EH (cell line): ENCODE measurements around the gene SELENOT.
A peak's percentile ranks its signal among the peaks of the same experiment; 100 is the strongest.

Experiments
- DNase-seq: peaks from one replicate; pipeline ENCODE4 v3.0.0-alpha.2; 2015; ENCODE audit warnings: low read depth

Gene SELENOT

GRCh38 chr3:150607267-150608065, 4.3 kb downstream of the SELENOT start:
- DNase-seq, result no peak

GRCh38 chr3:150609988-150610387, 6.9 kb downstream of the SELENOT start:
- DNase-seq, result no peak

DNA sequence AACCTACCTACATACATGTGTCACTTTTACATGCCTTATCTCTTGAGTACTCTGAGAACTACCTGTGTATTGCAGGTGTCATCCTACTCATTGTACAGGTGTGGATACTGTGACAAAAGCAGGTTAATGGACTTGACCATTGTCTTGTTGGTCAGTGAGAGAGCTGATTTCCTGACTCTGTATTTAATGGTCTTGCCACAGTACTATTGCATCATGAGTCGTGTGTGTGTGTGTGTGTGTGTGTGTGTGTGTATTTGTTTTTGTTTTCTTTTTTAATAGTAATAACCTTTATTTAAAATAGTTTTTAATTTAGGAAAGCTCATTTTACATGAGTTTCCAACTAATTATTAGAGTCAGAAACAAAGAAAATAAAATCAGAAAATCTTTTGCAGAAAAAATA, 7.7 kb downstream of the SELENOT start:
- no peak for DNase-seq

DNA sequence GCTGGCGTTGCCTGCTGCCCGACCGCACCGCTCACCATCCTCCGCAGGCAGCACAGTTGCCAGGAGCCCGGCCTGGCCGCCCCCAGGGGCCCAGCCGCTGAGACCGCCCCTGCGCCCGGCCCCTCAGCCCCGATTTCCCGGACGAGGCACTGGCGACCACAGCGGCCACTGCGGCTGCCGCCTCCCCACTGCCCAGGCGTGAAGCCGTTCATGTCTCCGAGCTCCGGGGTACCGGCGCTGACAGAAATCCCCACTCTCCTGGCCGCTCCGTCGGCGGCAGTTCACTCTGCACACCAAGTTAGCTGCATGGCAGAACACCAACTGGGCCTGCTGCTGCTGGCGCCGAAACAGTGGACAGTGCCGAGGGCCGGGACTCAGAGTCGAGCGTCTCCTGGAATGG, 8.5 kb downstream of the SELENOT start:
- DNase-seq, result no peak

GRCh38 chr3:150612494-150612893, 9.4 kb downstream of the SELENOT start:
- no peak for DNase-seq

DNA sequence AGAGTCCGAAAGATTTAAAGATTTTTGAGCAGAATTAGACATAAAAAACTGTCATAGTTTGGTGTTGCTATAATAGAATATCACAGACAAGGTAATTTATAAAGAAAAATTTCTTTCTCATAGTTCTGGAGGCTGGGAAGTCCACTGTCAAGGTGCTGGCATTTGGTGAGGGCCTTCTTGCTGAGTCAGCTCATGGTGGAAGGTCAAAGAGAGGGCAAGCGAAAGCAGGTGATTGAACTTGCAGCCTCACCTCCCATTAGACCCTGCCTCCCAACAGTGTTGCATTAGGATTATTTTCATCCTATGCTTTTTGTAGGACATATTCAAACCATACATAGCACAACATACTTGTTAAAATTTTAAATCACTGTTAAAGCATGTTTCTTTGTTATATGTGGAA, 9.9 kb downstream of the SELENOT start:
- no peak for DNase-seq

- no peak for DNase-seq
These were observed 10.8 kb downstream of the SELENOT start for GRCh38 chr3:150613709-150614480.

GRCh38 chr3:150620002-150620689, 17.0 kb downstream of the SELENOT start:
- DNase-seq, result no peak

DNA sequence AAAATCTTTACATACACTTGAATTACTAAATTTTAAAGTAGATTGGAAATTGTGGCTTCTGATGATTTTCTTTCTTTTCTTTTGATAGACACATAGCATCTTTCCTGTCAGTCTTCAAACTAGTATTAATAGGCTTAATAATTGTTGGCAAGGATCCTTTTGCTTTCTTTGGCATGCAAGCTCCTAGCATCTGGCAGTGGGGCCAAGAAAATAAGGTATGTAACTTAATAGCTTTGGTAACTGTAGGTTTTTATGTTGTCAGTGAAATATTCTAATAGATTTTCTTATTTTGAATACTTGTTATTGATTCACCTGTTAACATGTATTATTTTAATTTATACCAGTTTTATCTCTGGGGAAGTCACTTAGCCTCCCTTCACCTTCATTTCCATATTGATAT, 19.8 kb downstream of the SELENOT start:
- peak; percentile 11 for DNase-seq

DNA sequence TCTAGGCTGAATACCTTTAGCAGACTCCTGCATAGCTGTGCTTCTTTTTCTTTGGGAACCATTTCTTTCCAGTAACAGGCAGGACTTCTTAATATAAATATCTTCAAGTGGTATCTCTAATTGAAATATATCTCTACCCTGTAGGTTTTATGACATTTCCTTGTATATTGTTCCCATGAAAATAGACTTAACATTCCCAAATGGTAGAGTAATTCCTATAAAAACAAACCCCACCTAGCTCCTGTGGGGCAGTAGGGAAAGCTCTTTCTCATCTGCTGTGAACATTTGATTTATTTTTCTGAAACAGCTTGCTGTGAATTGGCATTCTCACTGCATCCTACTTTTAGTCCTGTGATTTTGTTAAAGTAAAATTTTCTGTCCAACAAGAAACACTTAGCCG, 20.8 kb downstream of the SELENOT start:
- DNase-seq, result peak; percentile 59

DNA sequence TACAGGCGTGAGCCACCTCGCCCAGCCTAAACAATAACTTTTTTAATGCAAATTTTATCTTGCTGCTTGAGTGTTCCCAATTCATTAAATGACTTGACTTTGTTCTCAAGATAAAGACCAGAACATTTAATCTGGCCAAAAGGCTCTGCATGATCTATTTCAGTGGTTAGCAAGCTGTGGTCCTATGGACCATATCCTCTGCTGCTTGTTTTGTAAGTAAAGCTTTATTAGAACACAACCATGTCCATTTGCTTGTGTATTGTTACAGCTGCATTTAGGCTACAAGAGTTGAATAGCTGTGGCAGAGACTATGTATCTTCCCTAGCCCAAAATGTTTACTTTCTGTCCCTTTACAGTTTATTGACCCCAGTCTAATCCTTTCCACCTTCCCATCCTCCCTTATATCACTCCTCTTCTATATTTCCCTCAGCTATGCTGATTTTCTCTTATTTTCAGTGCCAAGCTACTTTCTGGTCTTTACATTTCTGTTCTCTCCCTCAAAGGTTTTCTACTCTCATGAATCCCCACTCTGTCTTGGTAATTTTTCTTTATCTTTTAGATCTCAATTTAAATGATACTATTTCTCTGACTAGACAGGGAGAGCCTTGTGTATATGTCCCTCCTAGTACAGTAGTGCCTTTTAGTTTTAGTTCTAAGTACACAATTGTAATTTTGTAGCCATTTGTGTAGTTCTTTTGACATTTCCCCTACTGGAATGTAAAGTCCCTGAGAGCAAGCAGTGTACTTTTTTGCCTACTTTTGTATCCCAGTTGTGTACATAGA, 23.2 kb downstream of the SELENOT start:
- DNase-seq, result no peak

DNA sequence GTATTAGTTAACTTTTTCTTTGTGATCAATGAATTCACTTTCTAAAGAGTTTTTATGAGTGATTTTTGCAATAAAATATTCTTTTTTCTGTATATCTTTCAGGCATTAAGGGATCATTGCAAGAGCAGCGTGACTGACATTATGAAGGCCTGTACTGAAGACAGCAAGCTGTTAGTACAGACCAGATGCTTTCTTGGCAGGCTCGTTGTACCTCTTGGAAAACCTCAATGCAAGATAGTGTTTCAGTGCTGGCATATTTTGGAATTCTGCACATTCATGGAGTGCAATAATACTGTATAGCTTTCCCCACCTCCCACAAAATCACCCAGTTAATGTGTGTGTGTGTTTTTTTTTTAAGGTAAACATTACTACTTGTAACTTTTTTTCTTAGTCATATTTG, 24.4 kb downstream of the SELENOT start:
- no peak for DNase-seq

GRCh38 chr3:150631515-150632221, 28.5 kb downstream of the SELENOT start:
- DNase-seq, result no peak

DNA sequence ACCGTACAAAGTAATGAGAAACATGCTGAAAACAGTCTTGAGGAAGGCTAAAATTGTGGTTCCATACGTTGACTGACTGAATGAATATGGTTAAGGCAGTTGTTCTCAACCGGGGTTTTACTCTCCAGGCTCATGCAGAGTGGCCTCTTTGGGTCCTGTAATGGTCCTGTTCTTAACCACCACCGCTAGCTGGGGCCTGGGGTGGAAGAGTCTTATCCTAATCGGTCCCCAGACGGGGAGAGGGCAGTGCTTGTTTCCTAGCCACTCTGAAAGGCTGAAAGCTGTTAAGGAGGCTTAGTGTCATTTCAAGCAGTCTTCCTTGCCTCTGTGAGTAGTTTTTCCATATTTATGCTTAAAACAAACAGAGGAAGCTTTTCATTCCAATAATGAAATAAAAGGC, 32.0 kb downstream of the SELENOT start:
- DNase-seq, result no peak

GRCh38 chr3:150635526-150635925, 32.4 kb downstream of the SELENOT start:
- DNase-seq, result peak; percentile 25

GRCh38 chr3:150636258-150636657, 33.1 kb downstream of the SELENOT start:
- DNase-seq, result no peak

- DNase-seq, result peak; percentile 21
These were observed 36.1 kb downstream of the SELENOT start for GRCh38 chr3:150639262-150639661.

DNA sequence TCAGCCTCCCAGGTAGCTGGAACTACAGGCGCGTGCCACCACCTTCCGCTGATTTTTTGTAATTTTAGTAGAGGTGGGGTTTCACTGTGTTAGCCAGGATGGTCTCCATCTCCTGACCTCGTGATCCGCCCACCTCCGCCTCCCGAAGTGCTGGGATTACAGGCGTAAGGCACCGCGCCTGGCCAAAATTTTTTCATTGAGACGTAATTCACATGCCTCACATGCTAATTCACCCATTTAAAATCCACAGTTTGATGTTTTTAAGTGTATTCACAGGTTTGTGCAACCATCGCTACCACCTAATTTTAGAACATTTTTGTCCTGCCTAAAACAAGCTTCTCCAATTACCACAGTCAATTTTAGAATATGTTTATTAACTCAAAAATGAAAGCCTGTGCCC, 37.1 kb downstream of the SELENOT start:
- DNase-seq, result no peak

DNA sequence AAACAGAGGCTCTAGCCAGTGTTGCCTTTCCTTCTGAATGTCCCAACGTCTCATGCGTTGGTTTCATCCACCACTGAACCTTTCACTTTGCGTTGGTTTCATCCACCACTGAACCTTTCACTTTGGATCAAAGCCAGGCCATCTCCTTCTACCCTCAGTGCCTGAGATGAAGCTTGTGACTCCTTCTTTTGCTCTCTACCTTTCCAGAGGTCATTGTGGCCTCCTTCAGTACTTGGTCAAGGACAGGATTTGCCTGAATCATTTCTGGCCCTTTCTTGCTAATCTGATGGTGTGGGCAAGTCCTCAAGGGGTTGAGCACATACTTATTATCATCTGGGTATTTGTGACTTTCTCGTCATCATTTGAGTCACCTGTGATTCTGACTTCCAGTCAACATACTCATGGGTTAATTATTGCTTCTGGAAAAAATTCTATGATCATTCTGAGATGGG, 50.0 kb downstream of the SELENOT start:
- DNase-seq, result no peak

GRCh38 chr3:150656316-150656715, 53.2 kb downstream of the SELENOT start:
- no peak for DNase-seq
